ENCODE results near the gene CAMK2N2. TPM values are rescaled to one million over a fixed set of nuclear protein-coding genes. Genes with fewer than 3 reads are reported as not detected.
A peak's percentile ranks its signal among the peaks of the same experiment; 100 is the strongest.

The CAMK2N2 gene
- total RNA-seq, 2 donors from 2014 or later: 0.33 to 1.8 TPM

- 0 to 1% methylated on average over 26 to 54 of the region's 54 CpGs for WGBS, 2 experiments (ENCODE audit: insufficient coverage in 1 of 2, insufficient read length in 1 of 2)
These were observed 11.8 kb downstream of the CAMK2N2 start, which contains the start of gene EEF1AKMT4 for GRCh38 chr3:184249412-184250166. Gene EEF1AKMT4, plus strand, starts transcription at chr3:184249672. Its CDS starts 23 bp downstream, at chr3:184249695.

GRCh38 chr3:184248454-184249411 lies 12.6 kb downstream of the CAMK2N2 start, which contains the start of gene ALG3:
Gene ALG3, minus strand, starts transcription at chr3:184248962. Its CDS starts 22 bp downstream, at chr3:184248940.
- H3K36me3 ChIP-seq (ENCODE audit: control insufficient read depth, insufficient read depth, low read length): peaks cover 17% of the 10 kb centered on the region
- no peaks in the 10 kb centered on the region for H3K4me1 ChIP-seq (ENCODE audit: control insufficient read depth, insufficient read depth, low read length)
- Mint-ChIP-seq H3K4me1 (peaks cover 1% of the 10 kb centered on the region), H3K4me3 (peak within 1 kb of the TSS; percentile 82), H3K9me3 (no peaks in the 10 kb centered on the region), H3K36me3 (ENCODE audit: low read depth) (peaks cover 12% of the 10 kb centered on the region), H3K27ac (peak within 1 kb of the TSS; percentile 98), H3K27me3 (ENCODE audit: insufficient read depth) (peaks cover 14% of the 10 kb centered on the region)
- H3K9ac ChIP-seq (ENCODE audit: extremely low read depth, low read length, poor library complexity, severe bottlenecking): peak within 1 kb of the TSS; percentile 87
- peak within 1 kb of the TSS; percentile 76 for H3K27ac ChIP-seq (ENCODE audit: low read depth, low read length)
- peak; percentile 96 for DNase-seq
- H3K9me3 ChIP-seq (ENCODE audit: control insufficient read depth, low read length): no peaks in the 10 kb centered on the region
- peak within 1 kb of the TSS; percentile 100 for H3K4me3 ChIP-seq (ENCODE audit: low read length)
- 0% methylated on average over 26 to 49 of the region's 49 CpGs for WGBS, 2 experiments (ENCODE audit: insufficient coverage in 1 of 2, insufficient read length in 1 of 2)
- H3K27me3 ChIP-seq (ENCODE audit: control insufficient read depth, insufficient read depth, low read length, poor library complexity, severe bottlenecking): peaks cover 24% of the 10 kb centered on the region
- TF ChIP-seq CTCF (conservative IDR thresholded peaks at IDR 0.05): no peak

More at GRCh38 chr3:184249412-184250166, 11.8 kb downstream of the CAMK2N2 start, which contains the start of gene EEF1AKMT4:
- H3K9me3 Mint-ChIP-seq: no peaks in the 10 kb centered on the region
- Histone ChIP-seq H3K36me3 (ENCODE audit: control insufficient read depth, insufficient read depth, low read length) (peaks cover 11% of the 10 kb centered on the region), H3K27me3 (ENCODE audit: control insufficient read depth, insufficient read depth, low read length, poor library complexity, severe bottlenecking) (peaks cover 33% of the 10 kb centered on the region), H3K9me3 (ENCODE audit: control insufficient read depth, low read length) (no peaks in the 10 kb centered on the region), H3K4me3 (ENCODE audit: low read length) (peak within 1 kb of the TSS; percentile 100), H3K4me1 (ENCODE audit: control insufficient read depth, insufficient read depth, low read length) (no peaks in the 10 kb centered on the region), H3K9ac (ENCODE audit: extremely low read depth, low read length, poor library complexity, severe bottlenecking) (peak within 1 kb of the TSS; percentile 87), H3K27ac (ENCODE audit: low read depth, low read length) (peak within 1 kb of the TSS; percentile 76)
- H3K4me3 Mint-ChIP-seq: peak within 1 kb of the TSS; percentile 82
- H3K36me3 Mint-ChIP-seq (ENCODE audit: low read depth): peaks cover 6% of the 10 kb centered on the region
- H3K27me3 Mint-ChIP-seq (ENCODE audit: insufficient read depth): peaks cover 19% of the 10 kb centered on the region
- DNase-seq: peak; percentile 99
- TF ChIP-seq CTCF (conservative IDR thresholded peaks at IDR 0.05): peak; percentile 73
- peak within 1 kb of the TSS; percentile 98 for H3K27ac Mint-ChIP-seq
- H3K4me1 Mint-ChIP-seq: peaks cover 1% of the 10 kb centered on the region

GRCh38 chr3:184242297-184242685 lies 19.1 kb downstream of the CAMK2N2 start:
- no peak for DNase-seq
- Histone ChIP-seq H3K27me3 (ENCODE audit: control insufficient read depth, insufficient read depth, low read length, poor library complexity, severe bottlenecking) (peaks cover 5% of the 10 kb centered on the region), H3K4me3 (ENCODE audit: low read length) (no peak overlapping the region), H3K36me3 (ENCODE audit: control insufficient read depth, insufficient read depth, low read length) (peaks cover 26% of the 10 kb centered on the region), H3K9ac (ENCODE audit: extremely low read depth, low read length, poor library complexity, severe bottlenecking) (no peak overlapping the region), H3K27ac (ENCODE audit: low read depth, low read length) (no peak overlapping the region), H3K4me1 (ENCODE audit: control insufficient read depth, insufficient read depth, low read length) (no peaks in the 10 kb centered on the region), H3K9me3 (ENCODE audit: control insufficient read depth, low read length) (no peaks in the 10 kb centered on the region)
- Mint-ChIP-seq H3K4me3 (no peak overlapping the region), H3K36me3 (ENCODE audit: low read depth) (peaks cover 22% of the 10 kb centered on the region), H3K9me3 (no peaks in the 10 kb centered on the region), H3K27me3 (ENCODE audit: insufficient read depth) (peaks cover 26% of the 10 kb centered on the region), H3K27ac (no peak overlapping the region), H3K4me1 (no peaks in the 10 kb centered on the region)
- 80 to 90% methylated on average over 2 to 5 of the region's 5 CpGs for WGBS, 2 experiments (ENCODE audit: insufficient coverage in 1 of 2, insufficient read length in 1 of 2)
- no peak for TF ChIP-seq CTCF (conservative IDR thresholded peaks at IDR 0.05)
